ENCODE results near the gene TCOF1. TPM values are rescaled to one million over a fixed set of nuclear protein-coding genes. Genes with fewer than 3 reads are reported as not detected.

The TCOF1 gene
- total and polyA plus RNA-seq, 2 donors (not counting 3 experiments of a cell fraction or from before 2014, with no cell fraction given) = 11.2 to 52.0 TPM

- Histone ChIP-seq H3K27ac (ENCODE audit: insufficient read depth, low read depth, low read length) (no peak overlapping the region), H3K79me2 (ENCODE audit: control insufficient read depth, insufficient read depth, low read length) (no peaks in the 10 kb centered on the region), H3K4me3 (replicated peaks in 1 of 3; ENCODE audit: insufficient read depth in 1 of 3, low read depth in 1 of 3, low read length in 3 of 3) (no peak overlapping the region), H3K4me2 (ENCODE audit: insufficient read depth, low read length) (no peak overlapping the region), H3K9ac (replicated peaks; ENCODE audit: extremely low read depth, insufficient read depth, low read length) (no peak overlapping the region), H4K20me1 (replicated peaks; ENCODE audit: control insufficient read depth, extremely low read depth, insufficient read depth, low read length) (no peaks in the 10 kb centered on the region), H2AFZ (ENCODE audit: low read depth, low read length) (no peak overlapping the region), H3K36me3 (ENCODE audit: control insufficient read depth in 2 of 2, extremely low read depth in 1 of 2, insufficient read depth in 2 of 2, low read length in 2 of 2) (no peaks in the 10 kb centered on the region), H3K9me3 (replicated peaks; ENCODE audit: control insufficient read depth, insufficient read depth, low read length) (no peaks in the 10 kb centered on the region), H3K9me1 (replicated peaks; ENCODE audit: control insufficient read depth, extremely low read depth, insufficient read depth, low read length) (no peaks in the 10 kb centered on the region), H3K4me1 (ENCODE audit: control insufficient read depth, extremely low read depth, insufficient read depth, low read length) (peaks cover 19% of the 10 kb centered on the region), H3K27me3 (ENCODE audit: control insufficient read depth in 2 of 2, insufficient read depth in 2 of 2, low read length in 2 of 2) (peaks cover 0 to 9% of the 10 kb centered on the region in 2 experiments)
- no peak for FAIRE-seq
- DNase-seq (ENCODE audit: low read depth, low spot score) = no peak
- dilution Hi-C loops (cut with MboI; ENCODE audit: extremely low pct_ligation_motif_present, low sequenced_read_pairs) = no loop called here
- ChIA-PET POLR2A (interaction anchor here (0.8 kb wide), 1 partner anchor 14 kb away, joined by 6 read pairs; no protein-coding TSS in a partner anchor), CTCF (no interaction called here)
- TF ChIP-seq POLR2A (IDR thresholded peaks at IDR 0.05; ENCODE audit: low read depth, low read length) (no peak), MAX (IDR thresholded peaks at IDR 0.05; ENCODE audit: insufficient read depth, insufficient read length) (no peak), JUN (IDR thresholded peaks at IDR 0.05; ENCODE audit: borderline replicate concordance, insufficient read depth, insufficient read length, low read depth) (no peak), CTCF (IDR thresholded peaks at IDR 0.05; ENCODE audit: extremely low read depth in 1 of 2, insufficient read depth in 1 of 2, low read depth in 1 of 2, low read length in 2 of 2) (no peak), FOS (IDR thresholded peaks at IDR 0.05; ENCODE audit: borderline replicate concordance, insufficient read depth, low read length) (no peak), GATA2 (IDR thresholded peaks at IDR 0.05; ENCODE audit: insufficient read depth, insufficient read length, low read depth, low read length) (no peak), EZH2 (IDR thresholded peaks at IDR 0.05; ENCODE audit: borderline replicate concordance, low read depth, low read length, severe bottlenecking) (no peak)
- no TSS peak for BruUV-seq (replicated peaks)
- intact Hi-C loops (cut with micrococcal nuclease) = no loop called here
Observed at GRCh38 chr5:150313921-150314716, 43.4 kb upstream of the TCOF1 start.

Data from endothelial cell of umbilical vein (primary cell).